NCI-H748 treated with DMSO at 0.1 percent for 48 hours (cell line): ENCODE results near the gene ARID5A.

Experiments
- DNase-seq: peaks from one replicate; lab custom pipeline; 2025; lab: John Stamatoyannopoulos, UW

ARID5A gene

DNA sequence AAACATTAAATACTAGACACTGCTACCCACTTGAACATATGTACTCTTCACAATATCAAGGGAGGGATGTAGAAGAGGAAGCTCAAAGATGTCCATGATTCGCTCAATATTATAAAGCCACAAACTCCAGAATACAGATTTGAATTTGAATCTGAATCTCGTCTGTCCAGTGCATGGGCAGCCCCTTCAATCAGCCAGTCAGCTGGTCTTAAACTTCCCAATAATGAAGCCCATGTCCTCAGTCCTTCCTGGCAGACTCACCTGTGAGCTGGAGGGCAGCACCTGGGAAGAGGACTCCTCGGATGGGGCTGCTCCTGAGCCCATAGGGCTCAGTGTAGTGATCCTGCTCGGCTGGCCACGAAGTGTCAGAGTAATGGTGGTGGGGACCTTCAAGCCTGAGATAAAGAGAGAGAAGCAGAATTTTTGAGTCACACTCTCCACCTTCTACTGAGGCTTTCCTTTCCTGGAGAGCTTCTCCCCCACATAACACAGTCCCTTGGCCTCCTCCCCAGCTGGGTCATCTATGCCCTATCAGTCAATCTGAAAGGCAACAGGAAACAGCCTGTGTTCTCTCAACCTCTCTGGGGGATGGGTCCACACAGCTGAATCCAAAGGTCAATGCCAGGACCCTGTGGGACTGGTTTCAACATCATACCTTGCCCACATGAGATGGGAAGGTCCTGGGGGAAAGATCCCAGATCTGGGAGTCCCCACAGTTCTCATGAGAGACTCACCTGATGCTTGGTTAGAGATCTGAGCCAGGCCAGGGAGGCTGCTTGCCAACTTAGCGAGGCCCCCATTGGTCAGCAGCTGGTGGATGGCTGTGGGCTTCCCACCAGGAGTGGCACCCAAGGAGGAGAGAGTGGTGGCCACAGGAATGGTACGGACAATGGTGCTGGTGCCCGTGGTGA is 65.1 kb downstream of the ARID5A start:
- DNase-seq = no peak
